BJ (cell line): ENCODE data around the gene ERICH3. TPM values are rescaled to one million over a fixed set of nuclear protein-coding genes. Genes with fewer than 3 reads are reported as not detected.

Experiments used
- CTCF ChIA-PET: fragments of 350-600 bp; formaldehyde crosslinking; extraction: SDS; loops from one replicate; lab custom pipeline; 2021; ENCODE audit warnings: antibody characterized with exemption, inconsistent platforms; lab: Yijun Ruan, JAX
- POLR2A ChIA-PET: fragments of 300-600 bp; sonication (Branson Sonifier 250); formaldehyde crosslinking; extraction: SDS; loops from one replicate; lab custom pipeline; 2021; ENCODE audit warnings: antibody characterized with exemption; lab: Charles Lee
- DNase-seq: peaks from one replicate; pipeline ENCODE4 v3.0.0-alpha.2; 2011; ENCODE audit warnings: low read depth
- H3K27me3 ChIP-seq: 2 replicates; pipeline ENCODE4 v1.6.0; 2011; ENCODE audit warnings: low read length; ENCODE audit not compliant: control insufficient read depth, insufficient read depth
- H3K36me3 ChIP-seq: 2 replicates; pipeline ENCODE4 v1.5.1; 2011; ENCODE audit warnings: low read length; ENCODE audit not compliant: control insufficient read depth, insufficient read depth
- H3K4me3 ChIP-seq: 2 replicates; pipeline ENCODE4 v1.5.1; 2011; ENCODE audit warnings: low read depth, mild to moderate bottlenecking, control low read depth, low read length
- CTCF ChIP-seq: IDR thresholded peaks from 2 replicates; pipeline ENCODE4 v1.5.1; 2011; ENCODE audit warnings: low read depth, mild to moderate bottlenecking, control low read depth, inconsistent platforms, low read length, moderate library complexity; ENCODE audit not compliant: insufficient read depth
- polyA plus RNA-seq: library from polyadenylated mRNA; depleted of rRNA; stranded (reverse); fragments of >200 nt; gene quantifications from 2 replicates; pipeline ENCODE4 v1.2.3, GENCODE V29; 2011

ERICH3 gene
- polyA plus RNA-seq, 1 experiment = not detected

DNA sequence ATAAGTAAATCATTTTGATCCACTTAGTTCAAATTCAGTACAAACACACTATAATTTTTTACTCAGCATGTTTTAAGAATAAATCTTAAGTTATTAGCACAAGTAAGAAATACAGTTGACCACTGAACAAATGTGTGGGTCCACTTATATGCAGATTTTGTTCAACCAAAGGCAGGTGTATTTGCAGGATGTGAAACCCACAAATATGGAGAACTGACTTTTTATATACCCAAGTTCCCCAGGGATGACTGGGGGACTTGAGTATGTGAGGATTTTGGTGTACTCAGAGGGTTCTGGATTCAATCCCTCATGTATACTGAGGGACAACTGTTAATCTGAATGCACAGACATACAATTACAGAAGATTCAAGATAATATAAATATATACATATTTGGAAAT, 25.7 kb upstream of the ERICH3 start:
- no peak for TF ChIP-seq CTCF
- no peak for DNase-seq
- ChIA-PET POLR2A (no interaction called here), CTCF (interaction anchor here (0.9 kb wide), 1 partner anchor 10 kb away, joined by 5 read pairs; no protein-coding TSS in a partner anchor)
- Histone ChIP-seq H3K4me3 (no peak overlapping the region), H3K36me3 (peaks cover 1% of the 10 kb centered on the region), H3K27me3 (no peaks in the 10 kb centered on the region)

DNA sequence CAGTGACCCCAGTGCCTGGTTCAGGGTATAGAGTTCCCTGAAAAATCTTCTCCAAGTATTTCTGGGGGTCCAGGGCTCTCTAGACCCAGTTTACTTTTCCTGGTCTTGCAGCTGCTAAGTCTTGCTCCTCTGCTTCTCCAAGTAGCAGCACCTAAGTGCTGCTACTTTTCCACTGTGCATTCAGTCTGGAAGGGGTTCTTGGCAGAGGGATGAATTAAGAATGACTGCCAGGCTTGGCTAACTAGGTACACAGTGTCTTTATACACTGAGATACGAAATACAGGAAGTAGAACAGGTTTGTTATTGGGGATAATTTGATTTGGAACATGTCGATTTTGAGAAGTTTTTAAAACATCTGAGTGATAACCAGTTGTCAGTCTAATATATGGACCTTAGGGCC, 24.2 kb upstream of the ERICH3 start:
- Histone ChIP-seq H3K27me3 (no peaks in the 10 kb centered on the region), H3K36me3 (no peaks in the 10 kb centered on the region; the same call in none of the 2 replicates), H3K4me3 (no peak overlapping the region)
- TF ChIP-seq CTCF = no peak
- ChIA-PET CTCF (no interaction called here), POLR2A (no interaction called here)
- DNase-seq = no peak

GRCh38 chr1:74693473-74693872, 19.9 kb upstream of the ERICH3 start:
- CTCF ChIA-PET = no interaction called here
- no peaks in the 10 kb centered on the region for H3K27me3 ChIP-seq
- DNase-seq = no peak
- H3K36me3 ChIP-seq = no peaks in the 10 kb centered on the region; the same call in 1 of the 2 replicates
- H3K4me3 ChIP-seq = no peak overlapping the region
- TF ChIP-seq CTCF = no peak
- POLR2A ChIA-PET = no interaction called here

- CTCF ChIA-PET = interaction anchor here (0.6 to 1.0 kb wide), 3 partner anchors 11 to 62 kb away, joined by 3 read pairs; no protein-coding TSS in a partner anchor
- no peak for TF ChIP-seq CTCF
- Histone ChIP-seq H3K27me3 (no peaks in the 10 kb centered on the region), H3K36me3 (no peaks in the 10 kb centered on the region), H3K4me3 (no peak overlapping the region)
- POLR2A ChIA-PET = no interaction called here
- no peak for DNase-seq
Observed at GRCh38 chr1:74690909-74691308, 17.3 kb upstream of the ERICH3 start.

DNA sequence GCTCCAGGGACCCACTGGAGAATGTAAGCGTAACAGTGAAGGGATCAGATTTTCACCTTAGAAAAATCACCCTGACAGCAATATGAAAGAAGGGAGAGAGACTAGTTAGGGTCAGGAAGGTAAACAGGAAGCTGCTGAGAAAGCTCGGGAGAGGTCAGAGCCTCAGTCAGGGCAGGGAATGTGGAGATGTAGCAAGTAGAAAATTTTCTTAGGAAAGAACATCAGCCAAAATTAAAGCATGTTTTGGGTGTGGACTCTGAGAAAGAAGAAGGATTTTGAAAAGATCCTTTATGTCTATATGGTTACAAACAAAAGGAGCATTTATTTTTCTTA, 16.7 kb upstream of the ERICH3 start:
- no peak for DNase-seq
- CTCF ChIA-PET = interaction anchor here (1.0 to 2.2 kb wide), 6 partner anchors 10 to 289 kb away, joined by 3 to 15 read pairs (median 6); no protein-coding TSS in a partner anchor
- H3K36me3 ChIP-seq = no peaks in the 10 kb centered on the region
- H3K4me3 ChIP-seq = no peak overlapping the region
- no peaks in the 10 kb centered on the region for H3K27me3 ChIP-seq
- POLR2A ChIA-PET = no interaction called here
- TF ChIP-seq CTCF = no peak
